Left lung (tissue), 10 donors: ENCODE results near the gene HECTD2. TPM values are rescaled to one million over a fixed set of nuclear protein-coding genes. Genes with fewer than 3 reads are reported as not detected.

Experiments used
- ATAC-seq: fragments of 200-7000 bp; cut with Tn5 transposase; one replicate; pipeline ENCODE4 v1.9.1; 2020; ENCODE audit warnings: moderate library complexity
- DNase-seq, 4 donors: peaks; one replicate each; pipeline ENCODE4 v3.0.0-alpha.2; 2013 to 2020
- H3K27ac ChIP-seq, 2 donors: fragments of 200-600 bp; sonication (generic) in 1 of 2; one replicate each; pipeline versions ENCODE4 v1.5.0 to v1.8.0; 2020 to 2021
- H3K27me3 ChIP-seq, 2 donors: fragments of 200-600 bp; sonication (generic) in 1 of 2; one replicate each; pipeline versions ENCODE4 v1.5.0 to v1.8.0; 2020 to 2021
- H3K36me3 ChIP-seq, 2 donors: fragments of 200-600 bp; sonication (generic) in 1 of 2; one replicate each; pipeline versions ENCODE4 v1.5.0 to v1.8.0; 2020 to 2021
- H3K4me1 ChIP-seq, 2 donors: fragments of 200-600 bp; one replicate each; pipeline ENCODE4 v1.8.0; 2021
- H3K4me3 ChIP-seq, 2 donors: fragments of 200-600 bp; sonication (generic) in 1 of 2; one replicate each; pipeline versions ENCODE4 v1.5.0 to v1.8.0; 2020 to 2021; ENCODE audit warnings: mild to moderate bottlenecking in 1 of 2
- H3K9me3 ChIP-seq, 2 donors: fragments of 200-600 bp; sonication (generic) in 1 of 2; one replicate each; pipeline versions ENCODE4 v1.5.0 to v1.8.0; 2020 to 2021
- CTCF ChIP-seq, 2 donors: fragments of 200-600 bp; sonication (generic) in 1 of 2; IDR thresholded peaks; one replicate each; pipeline versions ENCODE4 v1.5.0 to v1.8.0; 2021; ENCODE audit warnings: antibody characterized with exemption in 2 of 2
- intact Hi-C, 2 donors: fragments of 100-400 bp; cut with DNase I; formaldehyde crosslinking; loops; one replicate each; pipeline versions ENCODE4 v1.11.2 to v1.14.2; 2022
- polyA plus RNA-seq, 6 donors: library from polyadenylated mRNA; unstranded; fragments of 120-200 nt; gene quantifications; one replicate each; pipeline ENCODE4 v1.2.1, GENCODE V29; 2013; ENCODE audit not compliant: insufficient read length in 6 of 6
- total RNA-seq, 2 donors: library from RNA; stranded (reverse); fragmentation: NEBNext Ultra II Directional; extraction: Animal tissue kit (Norgen Biotek cat#: 25700); gene quantifications; one replicate each; pipeline ENCODE4 v1.2.1, GENCODE V29; 2021
- donor health status: DM: no; HTN: yes; CAD: no.
- donor health status: DM: no; HTN: no; CAD: no.

The HECTD2 gene
- total and polyA plus RNA-seq, 8 donors = 9.9 to 89.1 (median 74.7) TPM

GRCh38 chr10:91551856-91552255, 141.7 kb downstream of the HECTD2 start:
- intact Hi-C loops = loop anchor here in 1 of 2 donors (5.0 kb wide), 1 partner anchor 80 kb away; the partner anchor contains the start of gene PPP1R3C
- H3K4me3 ChIP-seq = no peak overlapping the region
- no peak overlapping the region for H3K27ac ChIP-seq
- H3K9me3 ChIP-seq = no peaks in the 10 kb centered on the region
- no peaks in the 10 kb centered on the region for H3K27me3 ChIP-seq
- DNase-seq = peak in 3 of 4 donors; percentile 50 to 92 (median 83)
- ATAC-seq = peak; percentile 79
- no peaks in the 10 kb centered on the region for H3K4me1 ChIP-seq
- H3K36me3 ChIP-seq = no peaks in the 10 kb centered on the region
- peak; percentile 20 to 38 for TF ChIP-seq CTCF (IDR thresholded peaks at IDR 0.05)

GRCh38 chr10:91552274-91553095, 142.3 kb downstream of the HECTD2 start:
- Histone ChIP-seq H3K4me3 (no peak overlapping the region), H3K27me3 (no peaks in the 10 kb centered on the region), H3K9me3 (no peaks in the 10 kb centered on the region), H3K27ac (no peak overlapping the region), H3K36me3 (no peaks in the 10 kb centered on the region), H3K4me1 (peaks cover 0 to 4% of the 10 kb centered on the region in 2 donors)
- intact Hi-C loops = loop anchor here in 1 of 2 donors (5.0 kb wide), 1 partner anchor 80 kb away; the partner anchor contains the start of gene PPP1R3C
- ATAC-seq (peak; percentile 73), DNase-seq (no peak)
- peak in 1 of 2 donors; percentile 20 for TF ChIP-seq CTCF (IDR thresholded peaks at IDR 0.05)

- no peaks in the 10 kb centered on the region for H3K27me3 ChIP-seq
- DNase-seq (no peak), ATAC-seq (no peak)
- H3K9me3 ChIP-seq = no peaks in the 10 kb centered on the region
- no peaks in the 10 kb centered on the region for H3K36me3 ChIP-seq
- no peak overlapping the region for H3K4me3 ChIP-seq
- intact Hi-C loops = no loop called here
- H3K4me1 ChIP-seq = peaks cover 0 to 4% of the 10 kb centered on the region in 2 donors
- H3K27ac ChIP-seq = no peak overlapping the region
- TF ChIP-seq CTCF (IDR thresholded peaks at IDR 0.05) = no peak
Observed at GRCh38 chr10:91555455-91555854, 145.3 kb downstream of the HECTD2 start.

- Histone ChIP-seq H3K4me3 (no peak overlapping the region), H3K36me3 (no peaks in the 10 kb centered on the region), H3K27me3 (no peaks in the 10 kb centered on the region), H3K9me3 (no peaks in the 10 kb centered on the region), H3K4me1 (peaks cover 0 to 4% of the 10 kb centered on the region in 2 donors), H3K27ac (no peak overlapping the region)
- peak in 1 of 4 donors; percentile 51 for DNase-seq
- intact Hi-C loops = no loop called here
- no peak for TF ChIP-seq CTCF (IDR thresholded peaks at IDR 0.05)
- peak; percentile 75 for ATAC-seq
Observed at GRCh38 chr10:91556691-91557566, 146.8 kb downstream of the HECTD2 start.
